Naive thymus-derived CD4-positive, alpha-beta T cell (primary cell): ENCODE data around the gene NDE1. TPM values are rescaled to one million over a fixed set of nuclear protein-coding genes. Genes with fewer than 3 reads are reported as not detected.

Experiments used
- ATAC-seq: fragments of 150-1000 bp; cut with Tn5 transposase; 2 replicates; pipeline ENCODE4 v1.10.0; 2021; ENCODE audit warnings: mild to moderate bottlenecking, moderate library complexity
- CTCF ChIA-PET: fragments of 350-600 bp; sonication (Branson Sonifier 250); formaldehyde crosslinking; loops from one replicate; lab custom pipeline; 2021; ENCODE audit warnings: antibody characterized with exemption; lab: Charles Lee
- POLR2A ChIA-PET: fragments of 350-600 bp; sonication (Branson Sonifier 250); formaldehyde crosslinking; loops from one replicate; lab custom pipeline; 2021; ENCODE audit warnings: antibody characterized with exemption, inconsistent platforms; lab: Charles Lee
- DNase-seq, 9 donors: peaks; one replicate each; pipeline versions ENCODE4 v3.0.0 to v3.0.0-alpha.2; 2020 to 2022; ENCODE audit warnings: mixed read lengths in 1 of 9
- H3K27ac ChIP-seq: one replicate; pipeline ENCODE4 v1.7.0; 2013; ENCODE audit warnings: mild to moderate bottlenecking, low read depth, low read length, moderate library complexity
- H3K27me3 ChIP-seq, 2 donors: one replicate each; pipeline ENCODE4 v1.7.0; 2013; ENCODE audit warnings: low read length in 2 of 2, mild to moderate bottlenecking in 2 of 2, moderate library complexity in 2 of 2; ENCODE audit not compliant: control insufficient read depth in 2 of 2, insufficient read depth in 2 of 2
- H3K36me3 ChIP-seq, 3 experiments: 1 replicate in 2 of 3; 2 replicates in 1 of 3; pipeline ENCODE4 v1.7.0; 2013; ENCODE audit warnings: low read length in 3 of 3, mild to moderate bottlenecking in 3 of 3, moderate library complexity in 1 of 3; ENCODE audit not compliant: insufficient read depth in 3 of 3, control insufficient read depth in 2 of 3
- H3K4me1 ChIP-seq, 2 donors: one replicate each; pipeline ENCODE4 v1.7.0; 2013; ENCODE audit warnings: low read length in 2 of 2, mild to moderate bottlenecking in 2 of 2, moderate library complexity in 1 of 2; ENCODE audit not compliant: control insufficient read depth in 2 of 2, insufficient read depth in 2 of 2
- H3K4me3 ChIP-seq: 2 replicates; pipeline ENCODE4 v1.7.0; 2013; ENCODE audit warnings: mild to moderate bottlenecking, low read length
- H3K9me3 ChIP-seq, 3 experiments: 1 replicate in 2 of 3; 2 replicates in 1 of 3; pipeline ENCODE4 v1.7.0; 2013; ENCODE audit warnings: low read length in 3 of 3; ENCODE audit not compliant: control insufficient read depth in 2 of 3
- H3K27ac Mint-ChIP-seq, 9 donors: one replicate each; pipeline ENCODE4 v1.8.0; 2020 to 2022; ENCODE audit warnings: mixed read lengths in 9 of 9, mild to moderate bottlenecking in 8 of 9, moderate library complexity in 5 of 9, inconsistent platforms in 2 of 9
- H3K27me3 Mint-ChIP-seq, 5 donors: one replicate each; pipeline ENCODE4 v1.8.0; 2021 to 2022; ENCODE audit warnings: mixed read lengths in 5 of 5, mild to moderate bottlenecking in 1 of 5
- H3K36me3 Mint-ChIP-seq, 5 donors: one replicate each; pipeline ENCODE4 v1.8.0; 2020 to 2022; ENCODE audit warnings: mixed read lengths in 5 of 5, mild to moderate bottlenecking in 3 of 5, inconsistent platforms in 1 of 5
- H3K4me1 Mint-ChIP-seq, 7 donors: one replicate each; pipeline ENCODE4 v1.8.0; 2020 to 2022; ENCODE audit warnings: mixed read lengths in 7 of 7, mild to moderate bottlenecking in 3 of 7, inconsistent platforms in 1 of 7
- H3K4me3 Mint-ChIP-seq, 10 donors: one replicate each; pipeline ENCODE4 v1.8.0; 2020 to 2022; ENCODE audit warnings: mild to moderate bottlenecking in 10 of 10, mixed read lengths in 10 of 10, moderate library complexity in 6 of 10, inconsistent platforms in 2 of 10
- H3K9me3 Mint-ChIP-seq, 11 donors: one replicate each; pipeline ENCODE4 v1.8.0; 2020 to 2022; ENCODE audit warnings: mixed read lengths in 11 of 11, mild to moderate bottlenecking in 4 of 11, inconsistent platforms in 1 of 11, moderate library complexity in 1 of 11
- intact Hi-C, 2 donors: fragments of 100-400 bp; cut with micrococcal nuclease; formaldehyde crosslinking; loops; one replicate each; pipeline ENCODE4 v1.15.1; 2023
- polyA plus RNA-seq, 2 donors: library from polyadenylated mRNA; unstranded; fragments of 300-500 nt; fragmentation: Illumina TruSeq; gene quantifications; one replicate each; pipeline ENCODE4 v1.2.3, GENCODE V29; 2021
- total RNA-seq, 6 experiments: library from RNA in 5 of 6; stranded (reverse) in 5 of 6; gene quantifications; 1 replicate in 5 of 6; 2 replicates in 1 of 6; pipeline ENCODE4 v1.2.3 and lab custom pipeline; 2021 to 2026

NDE1 gene
- total and polyA plus RNA-seq, 7 experiments from 2014 or later, result 34.9 to 128 (median 101) TPM

DNA sequence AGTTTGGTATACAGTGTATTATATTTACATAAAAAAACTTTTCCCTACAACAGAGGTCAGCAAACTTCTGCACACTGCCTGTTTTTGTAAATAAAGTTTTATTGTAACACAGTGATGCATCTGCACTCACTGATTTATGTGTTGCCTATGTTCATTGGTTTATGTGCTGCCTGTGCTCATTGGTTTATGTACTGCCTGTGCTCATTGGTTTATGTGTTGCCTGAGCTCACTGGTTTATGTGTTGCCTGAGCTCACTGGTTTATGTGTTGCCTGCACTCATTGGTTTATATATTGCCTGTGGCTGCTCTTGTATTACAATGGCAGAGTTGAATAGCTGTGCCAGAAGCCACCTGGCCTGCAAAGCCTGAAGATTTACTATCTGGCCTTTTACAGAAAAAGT lies 125.2 kb downstream of the NDE1 start:
- intact Hi-C loops, result no loop called here
- no peak overlapping the region for H3K4me3 ChIP-seq
- H3K27me3 Mint-ChIP-seq, result peaks cover 0 to 14% (median 0%) of the 10 kb centered on the region in 5 donors
- H3K27me3 ChIP-seq, result no peaks in the 10 kb centered on the region
- no peaks in the 10 kb centered on the region for H3K36me3 Mint-ChIP-seq
- no peaks in the 10 kb centered on the region for H3K4me1 Mint-ChIP-seq
- no peak overlapping the region for H3K27ac ChIP-seq
- ChIA-PET CTCF (no interaction called here), POLR2A (no interaction called here)
- H3K9me3 Mint-ChIP-seq, result no peaks in the 10 kb centered on the region
- H3K4me1 ChIP-seq, result no peaks in the 10 kb centered on the region
- H3K4me3 Mint-ChIP-seq, result no peak overlapping the region
- H3K36me3 ChIP-seq, result no peaks in the 10 kb centered on the region
- DNase-seq, result no peak
- no peak for ATAC-seq
- no peaks in the 10 kb centered on the region for H3K9me3 ChIP-seq
- peak overlapping the region in 1 of 9 donors; percentile 57 for H3K27ac Mint-ChIP-seq

GRCh38 chr16:15775663-15776304 lies 125.7 kb downstream of the NDE1 start:
- ChIA-PET CTCF (no interaction called here), POLR2A (no interaction called here)
- Histone ChIP-seq H3K36me3 (no peaks in the 10 kb centered on the region), H3K4me1 (no peaks in the 10 kb centered on the region), H3K4me3 (no peak overlapping the region), H3K27me3 (no peaks in the 10 kb centered on the region), H3K9me3 (no peaks in the 10 kb centered on the region), H3K27ac (no peak overlapping the region)
- H3K27ac Mint-ChIP-seq, result no peak overlapping the region
- H3K4me1 Mint-ChIP-seq, result no peaks in the 10 kb centered on the region
- DNase-seq (no peak), ATAC-seq (no peak)
- H3K9me3 Mint-ChIP-seq, result no peaks in the 10 kb centered on the region
- no peak overlapping the region for H3K4me3 Mint-ChIP-seq
- peaks cover 0 to 14% (median 0%) of the 10 kb centered on the region in 5 donors for H3K27me3 Mint-ChIP-seq
- intact Hi-C loops, result no loop called here
- no peaks in the 10 kb centered on the region for H3K36me3 Mint-ChIP-seq

Other genes with a start within 250 kb of the NDE1 start
- 1 to 10 TPM; 1.3 to 8.2 (median 2.8) TPM for gene BMERB1, start 215.7 kb upstream of the NDE1 start, total RNA-seq
- gene BMERB1, start 215.7 kb upstream of the NDE1 start, polyA plus RNA-seq, result 1 to 10 TPM in 1 of 2 donors, under 1 TPM in 1; 0.51 to 2.2 TPM
- gene MARF1, start 7.1 kb upstream of the NDE1 start, total RNA-seq, result 100 to 1,000 TPM in 4 of 5 experiments, 10 to 100 TPM in 1; 93.0 to 259 (median 185) TPM
- gene MARF1, start 7.1 kb upstream of the NDE1 start, polyA plus RNA-seq, result 10 to 100 TPM; 12.5 to 17.3 TPM
- gene MYH11, start 206.8 kb downstream of the NDE1 start, total RNA-seq, result under 1 TPM in 1 of 5 experiments, not detected in 4; 0.05 TPM
- gene MYH11, start 206.8 kb downstream of the NDE1 start, polyA plus RNA-seq, result 1 to 10 TPM in 1 of 2 donors, under 1 TPM in 1; 0.39 to 2.2 TPM
- gene CEP20, start 238.4 kb downstream of the NDE1 start, total RNA-seq, result 10 to 100 TPM; 15.4 to 34.6 (median 27.8) TPM
- 10 to 100 TPM; 18.5 to 34.9 TPM for gene CEP20, start 238.4 kb downstream of the NDE1 start, polyA plus RNA-seq